GM21619 (cell line): Measurements from ENCODE around the gene CAMKV.
A peak's percentile ranks its signal among the peaks of the same experiment; 100 is the strongest.
"Not testable (repeated sequence)": the region's sequence is repeated elsewhere in the genome, so short reads cannot be mapped to it uniquely, and the experiment has no call there.

Experiments used
- ATAC-seq: cut with Tn5 transposase; IDR thresholded peaks from one replicate; pipeline ENCODE4 v1.9.1; 2021; ENCODE audit not compliant: unreplicated experiment

Gene CAMKV

GRCh38 chr3:49869525-49870126, at the start of gene CAMKV:
Gene CAMKV (minus strand): TSS chr3:49869906. CDS start chr3:49862388, 7,518 bp downstream.
- no peak for ATAC-seq

DNA sequence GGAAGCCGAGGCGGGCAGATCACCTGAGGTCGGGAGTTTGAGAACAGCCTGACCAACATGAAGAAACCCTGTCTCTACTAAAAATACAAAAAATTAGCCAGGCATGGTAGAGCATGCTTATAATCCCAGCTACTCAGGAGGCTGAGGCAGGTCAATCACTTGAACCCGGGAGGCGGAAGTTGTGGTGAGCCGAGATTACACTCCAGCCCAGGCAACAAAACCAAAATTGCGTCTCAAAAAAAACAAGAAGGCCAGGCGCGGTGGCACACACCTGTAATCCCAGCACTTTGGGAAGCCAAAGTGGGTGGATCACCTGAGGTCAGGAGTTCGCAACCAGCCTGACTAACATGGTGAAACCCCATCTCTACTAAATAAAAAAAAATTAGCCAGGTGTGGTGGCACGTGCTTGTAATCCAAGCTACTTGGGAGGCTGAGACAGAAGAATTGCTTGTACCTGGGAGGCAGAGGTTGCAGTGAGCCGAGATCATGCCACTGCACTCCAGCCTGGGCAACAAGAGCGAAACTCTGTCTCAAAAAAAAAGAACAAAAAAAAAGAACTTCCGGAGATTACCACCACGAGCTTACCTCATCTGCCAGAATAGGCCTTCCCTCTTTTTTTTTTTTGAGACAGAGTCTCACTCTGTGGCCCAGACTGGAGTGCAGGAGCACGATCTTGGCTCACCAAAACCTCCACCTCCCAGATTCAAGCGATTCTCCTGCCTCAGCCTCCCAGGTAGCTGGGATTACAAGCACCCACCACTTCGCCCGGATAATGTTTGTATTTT, 48.3 kb upstream of the CAMKV start:
- not testable (repeated sequence) for ATAC-seq

DNA sequence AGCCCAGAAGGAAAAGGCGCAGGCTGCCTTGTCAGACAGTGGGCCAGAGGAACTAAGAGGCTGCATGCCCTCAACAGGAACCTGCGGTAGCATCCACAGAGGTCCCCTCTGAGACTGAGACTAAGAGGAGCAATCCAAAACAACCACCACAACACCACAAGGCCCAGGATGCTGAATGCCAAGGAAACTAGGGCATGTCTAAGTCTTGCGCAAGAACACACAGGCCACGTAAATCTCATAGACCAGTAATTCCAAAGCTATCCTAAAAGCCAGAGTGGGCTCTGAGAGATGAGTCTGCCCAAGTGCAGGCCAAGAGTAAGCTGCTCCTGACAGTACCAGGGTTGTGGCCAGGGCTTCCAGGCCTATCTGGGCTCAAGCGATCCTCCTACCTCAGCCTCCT, 47.0 kb upstream of the CAMKV start:
- no peak for ATAC-seq

DNA sequence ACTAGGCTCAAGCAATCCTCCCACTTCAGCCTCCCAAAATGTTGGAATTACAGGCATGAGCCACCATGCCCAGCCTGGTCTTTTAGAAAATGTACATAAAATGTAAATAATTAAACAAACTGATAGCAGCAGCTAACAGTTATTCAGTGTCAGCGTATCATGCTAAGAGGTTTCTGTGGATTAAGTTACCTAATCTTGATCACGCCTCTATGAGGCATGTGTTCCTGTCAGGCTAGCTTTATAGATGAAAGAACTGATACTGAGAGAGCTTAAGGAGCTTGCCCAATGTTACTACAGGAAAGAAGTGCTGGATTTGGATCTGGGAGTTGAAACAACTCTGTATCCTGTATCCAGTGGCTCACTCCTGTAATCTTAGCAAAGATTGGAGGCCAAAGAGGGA, 45.2 kb upstream of the CAMKV start:
- ATAC-seq = no peak

GRCh38 chr3:49912881-49913281, 43.2 kb upstream of the CAMKV start:
- ATAC-seq = no peak

- no peak for ATAC-seq
Measured at GRCh38 chr3:49911611-49912010, 41.9 kb upstream of the CAMKV start.

GRCh38 chr3:49911124-49911420, 41.4 kb upstream of the CAMKV start:
- ATAC-seq = no peak

DNA sequence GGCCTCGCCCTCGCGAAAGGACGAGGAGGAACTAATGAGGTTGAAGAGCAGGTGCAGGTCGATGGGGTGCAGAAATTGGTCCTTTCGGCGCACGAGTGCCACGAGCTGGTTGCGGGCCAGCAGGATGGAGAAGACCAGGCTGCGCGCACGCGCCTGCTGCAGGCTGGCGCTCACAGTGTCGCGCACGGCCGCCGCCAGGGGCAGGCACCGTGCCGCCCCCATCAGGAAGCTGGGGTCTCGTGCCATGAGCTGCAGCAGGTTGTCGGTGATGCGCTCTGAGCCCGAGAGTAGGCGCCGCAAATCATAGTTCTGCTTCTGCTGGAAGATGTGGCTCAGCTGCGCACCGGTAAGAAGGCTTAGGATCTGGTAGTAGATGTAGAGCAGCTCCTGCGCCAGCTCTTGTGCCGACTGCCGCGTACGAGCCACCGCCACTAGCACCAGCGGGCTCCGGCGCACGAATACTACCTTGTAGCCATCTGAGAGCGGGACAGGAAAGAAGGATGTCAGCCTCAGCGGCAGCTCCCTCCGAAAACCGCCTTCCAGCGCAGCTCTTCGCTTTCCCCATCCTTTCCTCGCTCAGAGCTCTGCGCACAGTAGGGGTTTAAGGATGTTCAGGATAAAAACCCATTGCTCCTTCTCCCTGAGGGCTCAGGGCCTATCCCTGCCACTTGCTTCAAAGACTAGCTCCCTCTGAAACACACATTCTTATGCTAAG, 40.9 kb upstream of the CAMKV start:
- ATAC-seq = no peak

GRCh38 chr3:49908373-49909199, 38.9 kb upstream of the CAMKV start:
- no peak for ATAC-seq

DNA sequence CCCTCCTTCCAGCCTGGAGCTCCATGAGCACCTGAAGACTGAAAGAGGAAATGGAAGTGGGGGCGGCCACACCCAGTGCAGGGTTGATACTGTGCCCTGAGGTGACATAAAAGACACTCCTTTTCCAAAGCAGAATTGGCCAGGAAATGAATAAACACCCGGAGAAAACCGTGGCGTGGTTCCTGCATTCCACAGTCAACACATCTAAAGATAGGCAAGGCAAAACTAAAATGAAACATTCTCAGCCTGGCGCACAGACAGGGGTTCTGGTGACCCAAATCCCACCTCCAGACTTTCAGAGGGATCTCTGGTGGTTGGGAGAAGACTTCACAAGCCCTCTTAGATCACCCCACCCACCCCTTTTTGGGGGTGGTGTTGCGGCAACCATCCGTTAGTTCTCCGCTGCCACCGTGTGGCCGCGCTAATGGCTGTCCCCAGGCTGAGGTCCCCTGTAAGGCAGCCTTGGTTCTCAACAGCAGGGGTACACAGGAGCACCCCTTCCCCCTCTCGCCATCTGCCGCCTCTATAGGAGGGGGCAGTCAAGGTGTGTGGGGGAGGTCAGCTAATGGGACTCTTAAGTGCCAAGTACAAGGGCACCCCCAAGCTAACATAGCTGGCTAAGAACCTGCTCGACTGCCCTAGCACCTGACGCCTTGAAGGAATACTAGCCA, 36.5 kb upstream of the CAMKV start:
- ATAC-seq = no peak

GRCh38 chr3:49904448-49904847, 34.7 kb upstream of the CAMKV start:
- ATAC-seq = not testable (repeated sequence)

DNA sequence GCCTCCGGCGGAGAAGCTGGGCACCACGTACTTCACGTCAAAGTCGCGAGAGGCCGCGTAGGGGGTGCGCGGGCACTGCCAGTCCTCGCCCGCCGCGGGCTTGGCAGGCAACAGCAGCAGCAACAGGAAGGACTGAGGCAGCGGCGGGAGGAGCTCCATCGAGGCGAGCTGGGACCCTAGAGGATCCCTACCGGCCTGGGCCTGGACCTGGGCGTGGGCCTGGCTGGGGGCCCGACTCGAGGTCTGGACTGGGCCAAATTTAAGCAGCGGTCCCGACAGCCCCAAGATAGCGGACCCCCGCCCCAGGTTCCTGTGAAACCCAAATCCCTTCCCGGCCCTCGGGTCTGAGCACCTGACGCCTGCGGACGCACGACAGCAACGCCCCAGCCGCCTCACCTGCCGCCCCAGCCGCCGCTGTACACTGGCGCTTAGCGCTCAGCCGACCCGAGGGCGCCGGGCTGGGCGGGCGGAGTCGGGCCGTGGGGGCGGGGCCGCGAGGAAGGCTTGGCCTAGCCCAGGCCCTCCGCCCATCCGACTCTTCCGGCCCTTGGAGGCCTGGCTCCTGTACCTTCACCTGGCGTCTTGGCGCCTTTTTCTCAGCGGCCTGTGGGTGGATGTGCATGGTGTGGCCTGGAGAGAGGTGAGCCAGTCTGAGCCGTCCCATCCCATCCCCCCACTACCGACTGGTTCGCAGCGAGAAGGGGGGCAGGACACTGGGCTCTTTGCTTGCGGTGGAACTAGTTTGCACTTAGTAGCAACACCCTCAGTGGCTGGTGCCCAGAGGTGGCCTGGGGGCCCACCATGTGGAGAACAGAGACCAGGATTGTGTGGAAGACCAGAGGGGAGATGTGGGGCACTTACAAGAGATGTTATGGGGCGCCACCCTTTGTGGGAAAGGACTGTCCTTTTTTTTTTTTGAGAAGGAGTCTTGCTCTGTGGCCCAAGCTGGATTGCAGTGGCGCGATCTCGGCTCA, 34.0 kb upstream of the CAMKV start, which contains the start of gene MST1R:
Gene MST1R, minus strand, starts transcription at position 423 of the 974 bp plus-strand sequence. Its CDS starts 264 bp downstream, at position 159.
- ATAC-seq = peak; percentile 72

DNA sequence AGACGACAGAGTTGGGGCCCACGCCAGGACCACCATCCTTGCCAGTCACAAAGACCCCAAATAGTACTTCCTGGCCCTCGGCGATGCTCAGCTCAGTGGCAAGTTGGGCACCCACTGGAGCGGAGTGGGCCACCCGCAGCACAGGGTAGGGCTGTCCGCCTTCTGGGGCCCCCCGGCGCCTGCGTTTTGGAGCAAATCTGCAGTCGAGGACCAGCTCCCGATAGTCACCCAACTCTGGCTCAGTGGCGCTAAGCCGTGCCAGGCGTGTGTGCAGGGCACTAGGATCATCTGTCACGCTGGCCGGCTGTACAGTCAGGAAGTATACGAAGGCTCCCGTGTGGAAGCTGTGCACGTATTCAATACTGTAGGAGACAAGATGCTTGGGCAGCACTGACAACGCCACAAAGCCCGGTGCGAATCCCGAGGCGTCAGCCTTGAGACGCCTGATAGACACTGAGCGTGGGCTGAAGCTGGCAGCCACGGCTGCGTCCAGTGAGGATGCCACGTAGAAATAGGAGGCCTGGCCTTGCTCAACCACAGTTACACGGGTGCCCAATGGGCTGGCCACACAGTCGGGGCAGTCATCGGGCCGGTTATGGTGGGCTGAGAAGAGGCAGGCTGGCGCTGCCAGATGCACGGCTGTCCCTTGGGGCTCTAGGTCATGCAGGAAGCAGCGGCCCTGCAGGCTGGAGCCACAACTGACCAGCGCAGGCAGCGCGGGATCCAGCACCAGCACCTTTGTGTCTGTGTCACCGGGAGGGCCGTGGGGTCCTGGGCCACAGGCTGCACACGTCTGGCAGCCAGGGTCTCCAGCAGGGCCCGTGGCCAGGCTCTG, 33.0 kb upstream of the CAMKV start:
- ATAC-seq = no peak

DNA sequence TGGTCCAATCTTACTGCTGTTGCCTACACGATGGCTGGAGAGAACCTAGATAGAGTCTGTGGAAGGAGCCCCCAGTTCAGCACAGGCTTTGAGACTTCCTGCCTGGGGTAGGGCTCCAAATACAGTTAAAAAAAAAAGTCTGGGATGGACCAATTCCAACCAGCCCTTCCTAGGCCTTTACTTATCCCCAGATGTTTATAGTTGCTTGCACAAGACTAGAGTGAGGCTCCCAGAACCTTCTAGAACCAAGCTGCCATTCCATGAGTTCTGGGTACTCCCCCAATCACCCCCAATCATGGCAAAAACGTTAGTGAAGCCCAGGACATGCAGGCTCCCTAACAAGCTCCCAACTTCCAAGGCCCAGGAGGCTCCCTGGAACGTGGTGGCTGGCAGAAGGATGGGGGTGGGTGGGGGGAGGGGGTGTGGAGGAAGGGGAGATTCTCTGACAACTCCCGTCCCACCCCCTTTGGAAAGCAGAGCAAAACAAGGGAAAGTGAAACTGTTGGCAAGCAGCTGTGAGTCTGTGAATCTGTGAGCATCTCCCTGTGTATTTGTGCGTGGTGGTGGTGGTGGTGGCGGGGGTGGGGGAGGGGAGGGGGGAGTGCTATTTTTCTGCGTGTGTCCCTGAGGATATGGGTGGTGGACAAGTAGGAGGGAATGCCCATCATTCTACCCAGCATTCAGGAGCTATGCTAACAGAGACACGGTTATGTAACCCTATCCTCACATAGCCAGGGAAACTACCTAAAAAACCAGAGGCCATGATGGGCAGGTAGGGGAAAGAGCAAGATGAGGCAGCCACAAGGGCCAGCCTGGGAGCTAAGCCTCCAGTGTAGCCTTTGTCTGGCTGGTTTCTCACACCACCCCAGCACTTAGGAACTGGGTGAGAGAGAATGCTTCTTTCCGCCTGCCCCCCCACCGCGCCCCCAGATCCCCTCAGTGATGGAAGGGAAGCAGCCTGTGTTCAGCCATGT, 31.9 kb upstream of the CAMKV start:
- ATAC-seq = no peak

DNA sequence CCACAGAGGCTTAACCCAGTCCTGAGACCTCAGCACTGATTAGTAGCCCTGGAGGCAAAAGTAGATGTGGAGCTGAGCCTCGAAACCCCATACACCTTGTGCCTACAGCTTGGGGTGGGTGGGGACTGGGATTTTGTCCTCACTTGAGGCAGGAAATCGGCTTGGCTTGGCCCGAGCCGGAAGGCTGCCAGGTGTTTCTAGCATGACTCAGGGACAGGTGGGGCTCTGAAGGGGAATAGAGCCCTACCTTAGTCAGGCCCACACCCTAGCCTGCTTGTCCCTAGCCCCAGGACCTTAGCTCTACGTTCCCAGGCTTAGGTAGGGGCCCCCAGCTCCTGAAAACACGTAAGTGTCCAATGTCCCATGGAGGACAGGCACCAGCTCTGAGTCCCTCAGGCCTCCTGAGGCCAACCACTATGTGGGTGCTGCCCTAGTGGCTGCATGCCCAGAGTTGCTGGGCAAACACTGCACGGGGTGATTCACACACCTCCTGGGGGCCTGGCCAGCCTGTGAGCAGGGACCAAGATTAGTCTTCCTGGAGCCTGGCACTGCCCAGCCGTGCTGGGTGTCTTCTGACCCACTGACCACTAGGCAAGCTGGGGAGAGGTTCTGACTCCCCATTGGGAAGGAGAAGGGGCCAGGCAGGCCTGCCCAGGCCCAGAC, 30.9 kb upstream of the CAMKV start:
- ATAC-seq = no peak

DNA sequence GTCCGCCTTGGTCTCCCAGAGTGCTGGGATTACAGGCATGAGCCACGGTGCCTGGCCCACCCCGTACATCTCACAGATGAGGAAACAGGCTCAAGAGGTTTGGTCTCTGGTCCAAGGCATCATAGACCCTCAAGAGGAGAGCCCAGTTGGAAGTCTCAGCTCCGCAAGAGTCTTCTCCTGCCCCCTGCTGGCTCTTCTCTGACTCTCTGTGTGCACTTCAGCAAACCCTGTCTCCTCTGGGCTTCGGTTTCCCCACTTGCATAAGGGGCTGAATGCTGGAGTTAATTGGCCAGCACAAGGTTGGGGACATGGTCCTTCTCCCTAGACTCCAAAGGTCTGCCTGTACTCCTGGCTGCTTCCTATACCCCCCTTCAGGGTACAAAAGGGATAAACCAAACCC, 30.1 kb upstream of the CAMKV start:
- ATAC-seq = no peak

GRCh38 chr3:49898991-49899390, 29.3 kb upstream of the CAMKV start:
- no peak for ATAC-seq
